ENCODE measurements around the gene MTMR8.

DNA sequence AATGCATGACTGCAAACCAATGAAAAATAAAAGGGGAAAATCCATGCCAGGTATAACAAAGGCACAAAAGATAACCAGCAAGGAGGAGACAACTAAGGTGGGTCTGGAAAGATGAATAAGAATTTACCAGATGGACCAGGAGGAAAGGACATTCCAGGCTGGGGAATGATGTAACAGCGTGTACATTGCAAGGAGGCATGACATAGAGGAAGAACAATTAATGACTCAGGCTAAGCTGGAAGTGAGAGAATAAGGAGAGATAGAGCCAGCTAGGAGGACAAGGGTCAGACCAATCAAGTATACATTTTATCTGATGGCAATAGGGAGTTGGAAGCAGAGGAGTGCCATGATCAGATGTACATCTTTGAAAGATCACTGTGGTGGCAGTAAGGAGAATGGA is 57.0 kb downstream of the MTMR8 start:
- TF ChIP-seq, protein P1, sequence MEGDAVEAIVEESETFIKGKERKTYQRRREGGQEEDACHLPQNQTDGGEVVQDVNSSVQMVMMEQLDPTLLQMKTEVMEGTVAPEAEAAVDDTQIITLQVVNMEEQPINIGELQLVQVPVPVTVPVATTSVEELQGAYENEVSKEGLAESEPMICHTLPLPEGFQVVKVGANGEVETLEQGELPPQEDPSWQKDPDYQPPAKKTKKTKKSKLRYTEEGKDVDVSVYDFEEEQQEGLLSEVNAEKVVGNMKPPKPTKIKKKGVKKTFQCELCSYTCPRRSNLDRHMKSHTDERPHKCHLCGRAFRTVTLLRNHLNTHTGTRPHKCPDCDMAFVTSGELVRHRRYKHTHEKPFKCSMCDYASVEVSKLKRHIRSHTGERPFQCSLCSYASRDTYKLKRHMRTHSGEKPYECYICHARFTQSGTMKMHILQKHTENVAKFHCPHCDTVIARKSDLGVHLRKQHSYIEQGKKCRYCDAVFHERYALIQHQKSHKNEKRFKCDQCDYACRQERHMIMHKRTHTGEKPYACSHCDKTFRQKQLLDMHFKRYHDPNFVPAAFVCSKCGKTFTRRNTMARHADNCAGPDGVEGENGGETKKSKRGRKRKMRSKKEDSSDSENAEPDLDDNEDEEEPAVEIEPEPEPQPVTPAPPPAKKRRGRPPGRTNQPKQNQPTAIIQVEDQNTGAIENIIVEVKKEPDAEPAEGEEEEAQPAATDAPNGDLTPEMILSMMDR (IDR thresholded peaks at IDR 0.05; ENCODE audit: extremely low read depth in 1 of 2, insufficient read depth in 1 of 2, low read depth in 1 of 2, low read length in 2 of 2) = no peak
- TF ChIP-seq POLR2A (IDR thresholded peaks at IDR 0.05; ENCODE audit: low read depth, low read length) = no peak
- no peak for TF ChIP-seq MYC (IDR thresholded peaks at IDR 0.05; ENCODE audit: low read depth, low read length)
- TF ChIP-seq EZH2 (IDR thresholded peaks at IDR 0.05; ENCODE audit: borderline replicate concordance, low read depth, low read length, severe bottlenecking) = no peak
- TF ChIP-seq FOS (IDR thresholded peaks at IDR 0.05; ENCODE audit: borderline replicate concordance, insufficient read depth, low read length) = no peak
- no peak for TF ChIP-seq POLR2AphosphoS5 (IDR thresholded peaks at IDR 0.05; ENCODE audit: insufficient read depth, low read depth, low read length)
- TF ChIP-seq, protein P2, sequence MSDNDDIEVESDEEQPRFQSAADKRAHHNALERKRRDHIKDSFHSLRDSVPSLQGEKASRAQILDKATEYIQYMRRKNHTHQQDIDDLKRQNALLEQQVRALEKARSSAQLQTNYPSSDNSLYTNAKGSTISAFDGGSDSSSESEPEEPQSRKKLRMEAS (IDR thresholded peaks at IDR 0.05; ENCODE audit: insufficient read depth, insufficient read length) = no peak
- TF ChIP-seq JUN (IDR thresholded peaks at IDR 0.05; ENCODE audit: borderline replicate concordance, insufficient read depth, insufficient read length, low read depth) = no peak

Data from endothelial cell of umbilical vein (primary cell).